Testis (tissue), 2 donors: ENCODE data around the gene TTC23.

Experiments
- CTCF ChIP-seq, 3 experiments: fragments of 450-650 bp in 2 of 3; fragments of 200-600 bp in 1 of 3; sonication (generic) in 1 of 3; IDR thresholded peaks; one replicate each; pipeline ENCODE4 v1.5.1; 2016 to 2019; ENCODE audit warnings: antibody characterized with exemption in 3 of 3, mild to moderate bottlenecking in 2 of 3, moderate library complexity in 1 of 3
- POLR2A ChIP-seq: fragments of 450-650 bp; IDR thresholded peaks from one replicate; pipeline ENCODE4 v1.6.1; 2017; ENCODE audit warnings: antibody characterized with exemption, mild to moderate bottlenecking, moderate library complexity

- TF ChIP-seq POLR2A (no peak), CTCF (IDR thresholded peaks at IDR 0.05) (no peak)
Observed at GRCh38 chr15:99158626-99159412, 90.6 kb downstream of the TTC23 start.
